ENCODE measurements around the gene ZBTB38.

The ZBTB38 gene

DNA sequence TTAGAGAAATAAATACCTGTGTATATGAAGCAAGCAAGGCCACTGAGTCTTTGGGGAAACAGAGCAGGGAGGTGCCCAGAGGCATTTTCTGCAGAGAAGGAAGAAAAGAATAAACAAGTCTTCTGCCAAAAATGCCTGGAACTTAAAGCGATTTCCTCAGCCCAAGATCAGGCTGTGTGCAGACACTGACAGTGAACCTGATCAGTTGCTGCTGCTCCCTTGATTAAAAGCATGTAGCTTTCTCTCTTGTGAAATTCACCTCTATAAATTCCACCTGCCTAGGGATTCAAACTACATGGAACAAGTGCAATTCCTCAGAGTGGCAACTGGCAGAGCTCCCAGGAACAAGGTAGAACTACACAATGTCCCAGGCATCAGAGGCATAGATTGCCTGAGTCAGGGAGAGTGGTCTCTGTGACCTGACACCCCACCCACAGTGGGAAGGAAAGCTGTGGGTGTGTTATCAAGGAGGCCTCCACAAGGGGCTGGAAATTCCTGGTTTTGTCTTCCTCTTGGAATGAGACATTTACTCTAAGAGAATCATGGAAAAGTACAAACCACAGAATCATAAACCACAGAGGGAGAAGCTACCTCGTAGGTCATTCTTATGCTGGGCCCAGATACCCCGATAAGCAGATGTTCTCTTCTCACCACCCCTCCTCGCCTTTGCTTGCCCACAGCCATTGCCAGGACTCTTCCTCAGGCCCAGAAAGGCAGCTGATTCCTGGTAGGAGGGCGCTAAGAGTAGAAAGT lies 1.8 kb upstream of the ZBTB38 start:
- DNase-seq (ENCODE audit: low read depth), result peak; percentile 99

GRCh38 chr3:141367038-141367730 lies 1.1 kb upstream of the ZBTB38 start:
- peak; percentile 100 for DNase-seq (ENCODE audit: low read depth)

- DNase-seq (ENCODE audit: low read depth), result peak; percentile 94
Measured at GRCh38 chr3:141368925-141369794, 856 bp downstream of the ZBTB38 start.

GRCh38 chr3:141370065-141370533 lies 1.8 kb downstream of the ZBTB38 start:
- peak; percentile 97 for DNase-seq (ENCODE audit: low read depth)

- no peak for DNase-seq (ENCODE audit: low read depth)
Measured at GRCh38 chr3:141371882-141372281, 3.6 kb downstream of the ZBTB38 start.

GRCh38 chr3:141372656-141373055 lies 4.4 kb downstream of the ZBTB38 start:
- no peak for DNase-seq (ENCODE audit: low read depth)

DNA sequence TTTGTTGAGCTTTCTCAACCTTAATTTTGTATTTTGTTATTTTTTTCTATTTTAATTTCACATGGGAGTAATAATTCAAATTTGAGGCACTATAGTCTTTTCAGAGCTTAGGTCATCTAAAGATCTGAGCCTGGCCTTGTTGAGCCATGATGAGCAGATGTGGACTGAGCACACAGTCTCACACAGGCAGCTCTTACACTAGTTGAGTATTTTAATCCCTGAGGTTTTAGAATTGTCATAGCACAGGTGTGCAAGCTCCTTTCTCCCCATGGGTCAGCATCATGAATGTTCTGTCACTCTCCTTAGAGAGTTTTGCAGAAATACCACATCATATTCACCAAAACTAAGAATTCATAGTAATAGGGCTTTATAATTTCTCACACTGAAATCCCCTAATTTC lies 4.9 kb downstream of the ZBTB38 start:
- no peak for DNase-seq (ENCODE audit: low read depth)

- peak; percentile 55 for DNase-seq (ENCODE audit: low read depth)
Measured at GRCh38 chr3:141373768-141374526, 5.6 kb downstream of the ZBTB38 start.

DNA sequence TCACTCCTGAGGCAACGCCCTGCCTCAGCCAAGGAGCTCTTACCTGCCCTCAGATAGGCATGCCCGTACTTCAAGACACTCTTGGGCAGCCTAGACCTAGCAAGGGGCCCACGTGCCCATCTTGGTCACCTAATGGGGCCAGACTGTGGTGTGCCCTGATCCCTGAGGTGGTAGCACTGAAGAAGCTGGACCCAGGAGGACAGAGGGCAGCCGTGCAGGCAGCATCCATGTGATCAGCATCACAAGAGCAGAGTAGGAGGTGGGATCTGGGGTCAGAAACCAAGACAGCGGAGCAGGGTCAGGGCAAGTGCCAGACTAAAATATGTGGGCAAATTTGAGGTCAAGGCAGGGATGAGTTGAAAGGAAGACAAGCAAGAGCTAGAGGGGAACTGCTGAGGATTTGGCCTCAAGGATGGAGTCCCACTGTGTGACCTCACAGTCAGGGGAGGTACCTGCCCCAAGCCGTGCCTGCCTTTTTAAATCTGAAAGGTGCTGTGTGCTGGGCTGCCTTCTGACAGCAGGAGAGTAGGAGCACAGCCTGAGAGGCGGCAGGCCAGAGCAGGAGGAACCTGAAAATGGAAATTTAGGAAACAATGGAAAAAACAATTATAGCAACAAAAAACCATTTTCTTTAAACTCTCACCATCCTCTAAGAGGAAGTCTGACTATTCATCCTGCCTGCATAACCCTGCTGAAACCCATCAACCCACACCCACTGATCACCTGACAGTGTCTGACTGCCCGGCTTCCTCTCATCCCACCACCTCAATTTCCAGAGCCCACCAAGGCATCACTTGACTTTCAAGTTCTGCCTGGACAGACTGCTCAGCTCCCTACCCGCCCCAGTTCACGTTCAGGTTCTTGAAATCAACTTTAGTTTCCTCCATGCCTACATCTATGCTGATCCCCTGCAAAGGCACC lies 7.3 kb downstream of the ZBTB38 start:
- DNase-seq (ENCODE audit: low read depth), result no peak

DNA sequence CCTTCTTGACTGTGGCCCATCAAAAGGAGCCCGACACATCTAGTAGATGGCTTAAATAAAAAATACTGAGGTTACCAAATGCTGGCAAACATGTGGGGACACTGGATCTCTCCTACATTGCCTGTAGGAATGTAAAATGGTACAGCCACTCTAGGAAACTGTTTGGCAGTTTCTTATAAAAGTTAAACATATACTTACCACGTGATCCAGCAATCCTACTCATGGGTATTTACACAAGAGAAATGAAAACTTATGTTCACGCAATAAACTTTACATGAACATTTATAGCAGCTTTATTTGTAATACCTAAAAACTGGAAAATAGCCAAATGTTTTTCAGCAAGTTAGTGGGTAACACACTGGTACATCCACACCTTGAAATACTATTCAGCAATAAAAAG lies 9.1 kb downstream of the ZBTB38 start:
- no peak for DNase-seq (ENCODE audit: low read depth)

DNA sequence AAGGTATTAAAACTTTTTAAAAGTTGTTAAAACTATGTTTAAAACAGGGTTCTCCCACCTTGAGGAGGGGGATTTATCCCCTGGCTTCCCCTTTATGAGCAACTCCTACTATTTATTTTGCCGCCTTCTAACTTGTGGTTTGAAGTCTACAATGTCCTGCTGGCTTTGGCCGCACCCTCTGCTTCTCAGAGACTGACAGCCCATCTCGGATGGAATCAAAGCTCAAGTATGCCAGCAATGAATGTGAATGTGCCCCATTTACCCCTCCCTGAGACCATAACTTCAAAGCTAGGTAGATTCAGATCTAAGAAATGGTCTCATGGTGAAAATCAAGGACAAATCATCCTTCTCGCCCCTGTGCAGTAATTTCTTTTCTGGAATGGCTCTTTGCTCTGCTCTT lies 10.3 kb downstream of the ZBTB38 start:
- no peak for DNase-seq (ENCODE audit: low read depth)

DNA sequence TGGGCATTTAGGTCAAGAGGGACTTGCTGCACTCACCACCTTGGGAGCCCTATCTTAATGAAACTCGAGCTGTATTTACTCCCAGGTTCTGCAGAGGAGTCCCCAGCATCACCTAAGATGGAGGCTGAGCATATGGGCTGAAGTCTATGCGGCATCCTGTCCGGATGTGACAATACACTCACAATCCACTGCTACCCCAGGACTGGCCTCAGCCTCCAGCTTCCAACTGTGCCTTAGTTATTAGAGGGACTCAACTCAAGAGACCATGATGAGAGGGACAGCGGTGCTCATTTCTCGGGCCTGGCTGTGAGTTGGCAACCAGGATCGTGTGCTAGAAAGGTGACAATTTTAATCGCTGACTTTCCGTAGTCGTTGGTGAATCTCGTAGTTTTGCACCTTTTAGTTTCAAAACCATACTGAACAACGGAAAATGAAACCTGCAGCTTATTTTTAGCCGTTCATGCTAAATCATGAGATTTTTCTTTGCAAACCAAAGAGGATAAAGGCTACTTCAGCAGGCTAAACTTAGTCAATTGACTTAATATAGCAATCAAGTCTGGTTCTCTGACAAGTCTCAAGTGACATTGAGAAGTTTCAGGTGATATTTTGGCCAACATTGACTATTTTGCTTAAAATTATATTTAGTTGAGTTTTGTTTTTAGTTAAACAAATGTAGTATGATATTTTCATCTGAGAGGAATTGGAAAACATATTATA lies 11.1 kb downstream of the ZBTB38 start:
- DNase-seq (ENCODE audit: low read depth), result no peak

GRCh38 chr3:141380279-141380678 lies 12.0 kb downstream of the ZBTB38 start:
- DNase-seq (ENCODE audit: low read depth), result no peak

GRCh38 chr3:141380987-141381386 lies 12.7 kb downstream of the ZBTB38 start:
- DNase-seq (ENCODE audit: low read depth), result no peak

GRCh38 chr3:141382571-141382970 lies 14.3 kb downstream of the ZBTB38 start:
- no peak for DNase-seq (ENCODE audit: low read depth)

GRCh38 chr3:141383555-141384129 lies 15.3 kb downstream of the ZBTB38 start:
- DNase-seq (ENCODE audit: low read depth), result peak; percentile 62

DNA sequence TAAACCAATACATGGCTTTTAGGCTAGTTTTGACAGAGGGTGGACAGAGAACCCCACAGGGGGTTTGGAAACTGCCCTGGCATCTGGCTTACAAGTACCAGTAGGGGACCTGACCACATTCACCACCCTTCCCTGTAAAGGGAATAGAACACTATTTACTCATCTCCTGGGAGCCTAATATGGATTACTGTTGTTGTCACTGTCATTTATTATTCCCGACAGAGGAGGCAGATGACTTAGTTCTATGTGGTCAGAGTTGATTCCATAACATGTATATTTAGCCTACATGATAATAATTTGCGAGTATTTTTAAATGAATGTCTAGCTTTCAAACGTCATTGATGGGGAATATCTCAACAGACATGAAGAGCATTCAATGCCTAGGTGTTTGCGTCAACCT lies 15.9 kb downstream of the ZBTB38 start:
- DNase-seq (ENCODE audit: low read depth), result peak; percentile 55

GRCh38 chr3:141384575-141384974 lies 16.3 kb downstream of the ZBTB38 start:
- no peak for DNase-seq (ENCODE audit: low read depth)

- DNase-seq (ENCODE audit: low read depth), result no peak
Measured at GRCh38 chr3:141385406-141386125, 17.3 kb downstream of the ZBTB38 start.
